Hypothalamus (tissue), 51 donors: ENCODE results near the gene IL11RA.
A peak's percentile ranks its signal among the peaks of the same experiment; 100 is the strongest.

ENCODE experiments used
- DNase-seq, 51 donors: peaks; one replicate each; lab custom pipeline; 2025; lab: John Stamatoyannopoulos, UW

IL11RA gene

GRCh38 chr9:34651321-34651720, 664 bp upstream of the IL11RA start:
- DNase-seq = no peak

DNA sequence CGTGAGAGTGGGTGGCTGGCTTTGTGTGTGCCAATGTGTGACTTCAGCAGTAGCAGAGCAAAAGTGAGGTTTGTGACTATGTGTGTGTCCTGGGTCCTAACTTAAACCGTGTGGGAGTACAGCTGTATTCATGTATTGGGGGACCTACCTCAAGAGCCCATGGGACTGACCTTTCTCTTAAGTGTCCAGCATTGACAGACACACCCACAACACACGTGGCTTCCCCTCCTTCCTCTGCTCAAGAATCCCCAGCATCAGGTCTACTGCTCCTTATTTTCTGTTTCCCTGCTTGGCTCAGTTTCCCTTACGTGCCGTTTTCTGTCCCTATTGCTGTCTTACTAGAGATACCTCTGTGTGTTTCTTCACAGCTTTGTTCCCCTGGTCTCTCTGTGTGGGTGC, 616 bp downstream of the IL11RA start:
- peak in 1 of 51 donors; percentile 31 for DNase-seq

DNA sequence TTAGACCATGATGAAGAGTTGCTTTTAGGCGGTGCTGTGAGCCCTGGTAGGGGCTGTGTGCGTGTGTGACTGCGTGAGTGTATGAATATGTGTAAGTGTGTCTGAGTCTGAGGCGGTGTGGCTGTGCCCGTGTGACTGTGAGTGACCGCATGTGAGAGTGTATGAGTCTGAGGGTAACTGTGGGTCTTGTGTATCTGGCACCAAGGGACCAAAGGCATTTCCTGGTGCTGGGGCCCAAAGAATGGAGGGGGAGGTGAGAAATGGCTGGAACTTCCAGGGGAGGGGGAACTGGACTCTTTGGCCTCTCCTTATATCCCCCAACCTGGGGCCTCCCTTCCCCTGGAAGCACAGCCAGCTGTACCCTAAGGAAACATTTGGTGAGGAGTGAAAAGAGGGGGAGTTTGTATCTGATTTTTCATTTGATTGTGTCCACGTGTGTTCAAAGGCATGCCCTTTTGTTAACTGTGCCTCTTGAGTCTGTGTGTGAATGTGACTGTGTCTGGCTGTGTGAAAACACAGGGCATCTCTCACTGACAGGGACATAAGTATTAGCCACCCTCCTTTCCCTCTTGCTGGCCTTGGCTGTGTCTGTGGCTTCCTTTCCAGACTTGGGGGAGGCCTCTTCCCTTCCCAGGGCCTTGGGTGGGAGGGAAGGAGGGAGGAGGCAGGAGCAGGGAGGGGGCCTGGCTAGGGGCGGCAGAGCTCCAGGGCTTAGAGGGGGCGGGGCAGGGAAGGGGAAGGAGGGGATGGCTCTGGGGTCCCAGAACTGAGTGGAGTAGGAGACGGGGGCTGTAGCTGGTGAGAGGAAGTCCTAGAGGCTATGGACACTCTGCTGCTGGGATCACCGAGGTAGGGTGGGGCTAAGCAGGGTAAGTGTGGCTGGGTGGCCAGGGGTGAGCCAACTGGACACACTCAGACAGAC, 1.4 kb downstream of the IL11RA start:
- DNase-seq = peak in 5 of 51 donors; percentile 7 to 30 (median 23)

DNA sequence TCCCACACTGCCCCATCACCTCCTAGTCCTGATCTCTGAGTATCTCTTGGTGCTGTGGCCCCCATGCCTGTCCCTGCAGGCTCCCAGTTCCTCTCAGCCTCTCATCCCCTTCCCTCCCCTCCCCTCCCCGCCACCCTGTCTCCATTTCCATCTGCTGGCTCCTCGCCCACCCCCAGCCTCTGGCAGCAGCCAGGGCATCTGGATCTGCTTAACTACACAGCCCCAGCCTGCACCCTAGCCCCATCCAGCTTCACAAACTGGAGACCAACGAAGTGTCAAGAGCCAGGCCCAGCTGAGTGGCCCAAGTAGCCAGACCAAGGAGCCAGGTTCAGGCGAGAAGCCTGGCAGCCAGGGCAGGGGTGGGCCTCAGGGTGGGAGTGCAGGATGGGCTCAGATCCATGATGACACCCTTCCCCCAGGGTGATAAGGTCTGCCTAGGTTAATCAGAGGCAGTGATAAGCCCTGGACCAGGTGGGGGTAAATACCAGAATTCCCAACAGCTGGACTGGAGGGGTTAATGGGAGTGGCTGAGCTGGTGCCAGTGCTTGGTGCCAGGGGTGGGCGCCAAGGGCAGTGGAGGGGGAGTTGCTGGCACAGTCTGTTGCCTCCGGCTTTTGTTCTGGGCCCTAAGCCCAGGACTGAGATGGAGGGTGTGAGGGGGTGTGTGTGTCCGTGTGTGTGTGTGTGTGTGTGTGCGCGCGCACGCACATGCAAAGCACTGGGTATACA, 2.5 kb downstream of the IL11RA start:
- DNase-seq = peak in 49 of 51 donors; percentile 17 to 83 (median 62)

DNA sequence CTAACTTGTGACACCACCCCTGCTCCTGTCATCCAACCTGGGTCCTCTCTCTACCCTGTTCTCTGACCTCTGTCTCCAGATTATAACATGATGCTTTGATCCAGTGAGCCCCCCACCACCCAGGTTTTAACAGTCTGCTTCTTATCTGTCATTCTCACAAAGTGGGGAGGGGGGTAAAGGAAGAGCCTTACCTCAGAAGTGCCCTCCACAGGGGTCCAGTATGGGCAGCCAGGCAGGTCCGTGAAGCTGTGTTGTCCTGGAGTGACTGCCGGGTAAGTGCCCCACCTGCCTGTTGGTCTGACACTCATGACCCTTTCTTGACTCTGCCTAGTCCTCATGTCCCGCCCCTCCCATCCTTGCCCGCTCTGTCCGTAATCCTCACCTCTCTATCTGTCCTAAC, 3.4 kb downstream of the IL11RA start:
- DNase-seq = no peak

DNA sequence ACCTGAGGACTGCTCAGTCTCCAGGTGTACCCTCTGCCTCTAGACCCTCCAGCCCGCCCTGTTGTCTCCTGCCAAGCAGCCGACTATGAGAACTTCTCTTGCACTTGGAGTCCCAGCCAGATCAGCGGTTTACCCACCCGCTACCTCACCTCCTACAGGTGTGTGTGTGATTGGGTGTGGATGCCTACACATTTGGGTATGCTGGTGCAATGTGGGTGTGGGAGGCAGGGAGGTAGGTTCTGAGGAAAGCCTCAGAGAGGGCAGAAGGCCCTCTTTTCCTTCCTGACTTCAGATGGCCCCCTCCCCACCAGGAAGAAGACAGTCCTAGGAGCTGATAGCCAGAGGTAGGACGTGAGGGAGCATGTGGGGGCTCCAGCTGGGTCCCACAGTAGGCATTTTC, 5.0 kb downstream of the IL11RA start:
- no peak for DNase-seq

DNA sequence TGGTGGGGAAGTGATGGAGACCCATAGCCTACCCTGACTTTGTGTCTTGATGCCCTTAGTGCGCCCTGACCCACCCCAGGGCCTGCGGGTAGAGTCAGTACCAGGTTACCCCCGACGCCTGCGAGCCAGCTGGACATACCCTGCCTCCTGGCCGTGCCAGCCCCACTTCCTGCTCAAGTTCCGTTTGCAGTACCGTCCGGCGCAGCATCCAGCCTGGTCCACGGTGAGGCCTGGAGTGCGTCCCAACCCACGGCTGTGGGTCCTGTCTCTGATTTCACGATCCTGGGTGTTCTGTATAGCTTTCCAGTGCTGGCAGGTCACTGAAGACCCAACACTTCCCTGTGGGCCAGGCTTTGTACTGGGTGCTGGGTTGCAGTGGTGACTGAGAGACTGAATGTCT, 6.5 kb downstream of the IL11RA start:
- DNase-seq = no peak

DNA sequence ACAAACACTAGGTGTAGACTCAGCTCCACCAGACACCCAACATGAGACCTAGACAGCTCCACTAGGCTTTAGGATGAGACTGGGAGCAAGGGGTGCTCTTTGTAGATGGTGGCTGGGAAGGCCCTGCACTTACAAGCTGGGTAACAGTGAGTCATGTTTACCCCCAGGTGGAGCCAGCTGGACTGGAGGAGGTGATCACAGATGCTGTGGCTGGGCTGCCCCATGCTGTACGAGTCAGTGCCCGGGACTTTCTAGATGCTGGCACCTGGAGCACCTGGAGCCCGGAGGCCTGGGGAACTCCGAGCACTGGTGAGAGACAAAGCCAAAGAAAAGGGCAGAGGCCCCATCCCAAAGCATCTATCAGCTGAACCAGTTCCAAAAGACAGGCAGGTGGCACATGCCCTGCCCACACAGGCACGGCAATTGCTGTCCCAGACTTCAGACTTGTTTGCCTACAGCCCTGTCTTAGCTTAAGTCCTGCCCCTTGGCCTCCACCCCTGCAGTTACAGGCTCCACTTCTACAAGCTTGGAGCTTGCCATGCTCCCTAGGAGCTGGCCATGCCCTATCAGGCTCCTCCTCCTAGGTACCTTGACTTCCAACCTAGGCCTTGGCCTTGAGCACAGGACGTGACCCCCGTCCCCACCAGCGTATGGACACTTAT, 7.7 kb downstream of the IL11RA start:
- DNase-seq = no peak

GRCh38 chr9:34662526-34663302, 10.7 kb downstream of the IL11RA start, which contains the start of gene CCL27:
Gene CCL27, minus strand, starts transcription at chr9:34662657. Its CDS starts 24 bp downstream, at chr9:34662633.
- no peak for DNase-seq

DNA sequence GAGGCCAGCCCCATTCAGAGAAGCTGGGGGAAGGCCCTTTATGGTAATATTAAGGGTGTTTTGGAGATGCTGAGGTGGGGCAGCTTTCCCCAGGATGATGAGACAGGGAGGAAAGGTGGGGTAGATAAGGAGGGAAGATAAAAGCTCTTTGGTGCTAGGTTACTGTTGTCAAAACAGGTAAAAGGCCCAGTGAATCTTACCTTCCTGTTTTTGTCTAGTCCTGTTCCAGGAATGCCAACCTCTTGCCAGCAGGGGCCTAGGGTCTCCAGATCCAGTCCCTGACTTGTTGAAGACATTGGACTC, 11.3 kb downstream of the IL11RA start:
- no peak for DNase-seq

GRCh38 chr9:34664281-34665066, 12.5 kb downstream of the IL11RA start:
- peak in 44 of 51 donors; percentile 10 to 81 (median 48) for DNase-seq

DNA sequence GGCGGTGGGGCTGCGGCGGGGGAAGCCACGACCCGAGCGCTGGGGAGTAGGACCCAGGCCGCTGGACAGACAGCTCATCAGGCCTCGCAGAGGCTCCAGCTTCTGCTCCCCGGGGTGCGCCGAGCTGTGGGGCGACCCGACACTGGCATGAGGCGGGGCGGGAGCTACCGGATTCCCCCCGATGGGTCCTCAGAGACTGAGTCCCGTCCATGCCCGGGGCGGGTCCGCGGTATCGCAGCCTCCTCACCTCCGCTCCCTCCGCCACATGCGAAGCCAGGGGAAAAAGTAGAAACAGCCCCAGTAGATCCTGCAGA, 13.0 kb downstream of the IL11RA start:
- DNase-seq = no peak

DNA sequence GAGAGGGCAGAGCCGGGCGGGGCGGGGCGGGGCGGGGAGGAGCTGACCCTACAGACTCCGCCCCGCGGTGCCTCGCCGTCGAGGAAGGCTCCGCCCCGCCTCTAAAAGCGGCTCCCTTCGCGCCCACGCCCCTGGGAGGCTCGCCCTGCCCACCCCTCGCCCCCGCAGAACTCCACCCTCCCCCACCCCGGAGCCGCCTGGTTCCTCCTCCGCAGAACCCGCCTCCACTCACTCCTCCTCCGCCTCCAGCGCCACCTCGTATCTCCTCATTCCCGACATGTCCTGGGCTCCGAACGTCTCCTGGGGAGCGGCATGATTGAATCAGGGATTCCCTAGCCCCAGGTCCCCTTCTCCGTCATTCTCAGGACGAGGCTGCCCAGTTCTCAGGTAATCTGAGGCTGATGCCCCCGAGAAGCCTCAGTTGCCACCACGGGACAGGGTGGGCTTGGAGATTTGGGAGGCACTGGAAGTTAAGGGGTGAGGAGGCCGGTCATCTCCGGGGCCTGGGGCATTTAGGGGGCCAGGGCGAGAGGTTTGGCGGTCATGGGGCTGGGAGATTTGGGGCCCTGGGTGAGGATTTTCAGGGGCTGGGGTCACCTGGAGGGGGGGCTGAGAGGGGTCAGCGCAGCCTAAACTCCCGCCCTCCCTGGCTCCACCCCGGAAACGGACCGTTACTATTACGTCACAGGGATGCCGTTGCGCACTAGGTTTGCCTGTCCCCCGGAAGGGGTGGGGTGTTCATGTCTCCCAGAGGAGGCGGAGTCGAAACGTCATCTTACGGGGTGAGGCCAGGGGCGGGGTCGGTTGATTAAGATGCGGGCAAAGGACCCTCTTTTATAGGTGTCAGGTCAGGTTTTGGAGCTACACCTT, 13.6 kb downstream of the IL11RA start:
- peak; percentile 19 to 97 (median 88) for DNase-seq

DNA sequence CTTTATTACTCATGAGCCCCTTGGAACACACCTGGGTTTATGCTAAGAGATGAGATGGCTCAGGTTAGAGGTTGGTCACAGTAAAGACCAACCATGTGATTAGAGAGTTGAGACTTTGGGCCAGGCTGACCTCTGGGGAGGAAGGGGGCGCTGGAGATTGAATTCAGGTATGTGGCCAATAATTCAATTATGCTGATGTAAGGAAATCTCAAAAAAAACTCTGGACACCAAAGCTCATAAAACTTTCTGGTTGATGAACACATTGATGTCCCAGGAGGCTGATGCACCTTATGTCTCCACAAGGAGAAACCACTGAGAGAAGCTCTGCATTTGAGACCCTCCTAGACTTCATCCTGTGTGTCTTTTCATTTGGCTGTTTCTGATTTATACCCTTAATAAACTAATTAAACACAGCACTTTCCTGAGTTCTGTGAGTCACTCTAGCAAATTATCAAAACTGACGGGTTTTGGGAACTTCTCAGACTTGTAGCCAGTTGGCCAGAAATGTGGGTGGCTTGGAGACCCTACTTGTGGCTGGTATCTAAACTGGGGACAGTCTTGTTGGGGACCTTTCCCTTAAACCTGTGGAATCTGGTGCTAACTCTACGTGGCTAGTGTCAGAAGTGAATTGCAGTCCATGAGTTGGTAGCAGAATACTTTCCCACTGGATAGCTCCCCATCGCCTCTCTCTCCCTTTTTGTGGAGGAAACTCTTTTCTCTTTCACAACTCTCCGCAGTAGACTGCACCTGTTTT, 18.0 kb downstream of the IL11RA start:
- no peak for DNase-seq

GRCh38 chr9:34671307-34671706, 19.3 kb downstream of the IL11RA start:
- DNase-seq = no peak

DNA sequence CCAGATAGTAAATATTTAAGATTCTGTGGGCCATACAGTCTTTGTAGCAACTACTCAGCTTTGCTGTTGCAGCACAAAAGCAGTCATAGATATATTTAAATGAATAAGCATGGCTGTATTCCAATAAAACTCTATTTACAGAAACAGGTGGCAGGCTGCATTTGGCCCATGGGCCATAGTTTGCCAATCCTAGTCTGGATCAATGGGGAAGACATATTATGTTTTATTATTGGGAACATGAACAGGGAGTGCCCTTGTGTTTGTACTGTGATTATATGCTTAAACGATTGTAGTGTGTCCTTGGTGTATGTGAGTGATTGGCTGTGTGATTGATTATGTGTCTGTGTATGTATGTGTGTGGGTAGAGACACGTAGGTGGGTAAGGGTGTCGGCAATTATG, 22.5 kb downstream of the IL11RA start:
- no peak for DNase-seq

- DNase-seq = peak in 18 of 51 donors; percentile 2 to 56 (median 15)
Measured at GRCh38 chr9:34675048-34675714, 23.2 kb downstream of the IL11RA start.

- no peak for DNase-seq
Measured at GRCh38 chr9:34675869-34676268, 23.9 kb downstream of the IL11RA start.
